HG02885 (cell line): ENCODE measurements around the gene FEZ2.

ENCODE experiments used
- ATAC-seq: cut with Tn5 transposase; IDR thresholded peaks from one replicate; pipeline ENCODE4 v1.9.1; 2021; ENCODE audit warnings: mild to moderate bottlenecking; ENCODE audit not compliant: unreplicated experiment, poor library complexity

Gene FEZ2

GRCh38 chr2:36536776-36537175, 61.2 kb downstream of the FEZ2 start:
- no peak for ATAC-seq

DNA sequence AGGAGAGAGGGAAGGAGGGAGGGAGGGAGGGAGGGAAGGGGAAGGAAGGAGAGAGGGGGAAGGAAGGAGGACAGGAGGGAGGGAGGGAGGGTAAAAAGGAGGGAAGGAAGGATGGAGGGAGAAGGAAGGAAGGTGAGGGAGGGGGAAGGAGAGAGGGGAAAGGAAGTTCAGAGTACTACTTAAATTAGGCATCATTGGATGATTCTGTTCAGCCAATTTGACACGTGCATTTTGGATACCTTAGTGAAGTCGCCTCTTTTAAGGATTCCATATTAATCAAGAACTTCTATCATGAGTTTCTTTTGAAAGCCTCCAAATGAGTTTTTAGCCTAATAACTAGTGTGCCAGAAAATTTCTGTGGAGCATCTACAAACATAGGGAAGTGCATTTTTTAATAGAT, 62.9 kb downstream of the FEZ2 start:
- no peak for ATAC-seq

DNA sequence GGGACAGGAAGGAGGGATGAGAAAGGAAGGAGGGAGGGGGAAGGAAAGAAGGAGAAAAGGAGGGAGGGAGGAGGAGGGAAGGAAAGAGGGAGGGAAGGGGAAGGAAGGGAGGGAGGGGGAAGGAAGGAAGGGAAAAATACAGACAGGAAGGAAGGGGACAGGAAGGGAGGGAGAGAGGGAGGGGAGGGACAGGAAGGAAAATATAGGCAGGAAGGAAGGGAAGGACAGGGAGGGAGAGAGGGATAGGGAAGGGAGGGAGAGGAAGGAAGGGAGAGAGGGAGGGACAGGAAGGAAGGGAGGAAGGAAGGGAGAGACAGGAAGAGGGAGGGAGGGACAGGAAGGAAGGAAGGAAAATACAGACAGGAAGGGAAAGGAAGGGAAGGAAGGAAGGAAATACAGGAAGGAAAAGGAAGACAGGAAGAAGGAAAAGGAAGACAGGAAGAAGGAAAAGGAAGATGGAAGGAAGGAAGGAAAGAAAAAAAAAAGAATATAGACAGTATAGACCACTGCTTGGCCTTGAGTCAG, 63.6 kb downstream of the FEZ2 start:
- no peak for ATAC-seq

DNA sequence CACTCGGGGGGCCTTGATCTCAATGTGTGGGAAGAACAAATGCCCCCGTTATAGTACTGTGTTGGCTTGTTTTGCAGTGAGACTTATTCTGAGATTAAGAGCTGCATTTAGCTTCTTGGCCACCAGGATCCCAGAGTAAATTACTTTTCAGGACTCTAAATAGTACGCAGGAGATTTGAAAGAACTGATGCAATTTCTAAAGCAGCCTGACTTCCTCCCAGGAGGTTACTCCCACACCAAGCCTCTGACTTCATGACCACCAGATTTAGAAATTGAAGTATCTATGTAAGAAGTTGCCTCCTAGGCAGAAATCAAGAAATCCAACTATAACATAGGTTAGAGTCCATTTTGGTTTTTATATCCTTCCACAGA, 67.0 kb downstream of the FEZ2 start:
- ATAC-seq, result peak; percentile 40

DNA sequence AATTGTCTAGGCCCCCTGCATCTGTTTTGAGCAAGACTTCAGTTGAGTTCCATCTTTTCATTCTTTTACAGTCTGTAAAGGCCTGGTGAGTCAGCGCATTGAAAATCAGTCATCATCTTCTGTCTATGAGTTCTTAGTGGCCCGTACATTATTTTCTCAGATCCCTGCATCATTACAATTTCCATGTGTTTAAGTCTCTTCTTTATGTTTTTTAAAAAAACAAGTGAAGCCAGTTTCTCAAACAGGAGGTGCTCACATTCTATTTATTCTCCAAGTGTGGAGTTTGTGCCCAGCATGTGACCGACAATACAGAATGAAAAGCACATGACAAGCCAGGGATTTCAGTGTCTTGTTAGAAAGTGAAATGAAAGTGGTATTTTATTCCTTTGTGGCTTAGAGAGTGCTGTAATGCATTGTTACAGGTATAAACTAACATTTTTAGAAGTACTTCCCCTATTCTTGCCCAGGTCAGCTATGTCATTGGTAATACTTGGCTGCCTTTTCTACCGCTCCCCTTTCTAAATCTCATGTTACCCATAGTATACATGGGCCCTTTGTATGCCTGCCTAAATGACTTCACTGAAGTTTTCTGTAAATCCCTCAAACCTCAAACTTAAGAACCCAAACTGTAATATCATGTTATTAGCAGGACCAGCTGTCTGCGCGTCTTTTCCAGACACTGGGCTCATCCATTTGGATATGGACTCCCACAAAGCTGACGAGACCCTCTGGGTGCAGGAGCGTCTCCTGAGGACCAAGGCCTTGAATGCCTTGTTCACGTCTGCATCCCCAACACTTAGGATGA, 67.6 kb downstream of the FEZ2 start:
- ATAC-seq, result peak; percentile 85

DNA sequence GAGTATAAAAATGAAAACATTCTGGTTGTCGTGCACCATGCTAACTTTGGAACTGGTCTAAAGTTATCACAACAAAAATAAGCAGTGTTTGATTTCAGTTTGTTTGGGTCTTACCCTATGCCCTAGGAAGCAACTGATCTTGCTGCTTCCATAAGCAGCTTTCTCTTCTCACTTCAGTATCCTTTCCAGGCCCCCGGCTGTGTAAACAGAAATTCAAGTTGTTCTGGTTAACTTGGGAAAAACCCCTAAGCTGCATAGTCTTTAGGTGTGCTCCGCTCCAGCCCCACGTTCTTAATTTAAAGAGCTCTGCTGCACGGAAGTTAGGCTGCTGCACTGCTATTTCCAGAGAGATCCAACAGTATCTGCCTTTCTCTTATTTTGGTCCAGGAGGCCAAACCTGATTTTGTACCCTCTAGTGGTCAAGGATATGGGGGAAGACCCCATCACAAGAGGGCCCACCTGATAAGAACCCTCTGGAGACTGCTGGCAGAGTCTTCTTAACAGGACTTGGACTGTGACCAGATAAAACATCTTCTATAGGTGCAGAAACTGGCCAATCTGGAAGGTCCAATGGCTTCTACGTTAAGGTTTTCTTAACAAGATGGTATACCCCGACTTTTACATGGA, 69.1 kb downstream of the FEZ2 start:
- ATAC-seq, result no peak

- ATAC-seq, result peak; percentile 72
Measured at GRCh38 chr2:36528274-36528673, 69.7 kb downstream of the FEZ2 start.

DNA sequence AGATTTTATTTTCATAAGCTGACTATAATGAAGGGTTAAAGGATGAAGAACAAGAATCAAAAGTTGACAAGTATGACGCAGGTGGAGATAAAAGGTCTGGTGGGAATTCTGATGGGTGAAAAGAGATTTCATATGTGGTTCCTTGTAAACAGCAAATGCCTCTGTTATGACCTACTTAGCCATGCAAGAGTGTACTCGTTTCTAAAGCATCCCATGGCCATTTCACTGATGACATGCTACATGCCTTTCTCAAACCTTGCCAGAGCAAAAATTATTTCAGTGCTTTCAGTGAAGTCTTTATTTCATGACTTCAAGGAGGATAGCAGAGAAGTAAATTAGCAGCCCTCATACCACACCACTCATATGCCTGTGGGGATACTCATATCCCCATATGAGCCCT, 71.7 kb downstream of the FEZ2 start:
- no peak for ATAC-seq

GRCh38 chr2:36525245-36525644, 72.7 kb downstream of the FEZ2 start:
- ATAC-seq, result no peak

GRCh38 chr2:36523153-36523552, 74.8 kb downstream of the FEZ2 start:
- no peak for ATAC-seq

- no peak for ATAC-seq
Measured at GRCh38 chr2:36520431-36520830, 77.5 kb downstream of the FEZ2 start.

GRCh38 chr2:36516136-36516870, 81.7 kb downstream of the FEZ2 start:
- no peak for ATAC-seq

DNA sequence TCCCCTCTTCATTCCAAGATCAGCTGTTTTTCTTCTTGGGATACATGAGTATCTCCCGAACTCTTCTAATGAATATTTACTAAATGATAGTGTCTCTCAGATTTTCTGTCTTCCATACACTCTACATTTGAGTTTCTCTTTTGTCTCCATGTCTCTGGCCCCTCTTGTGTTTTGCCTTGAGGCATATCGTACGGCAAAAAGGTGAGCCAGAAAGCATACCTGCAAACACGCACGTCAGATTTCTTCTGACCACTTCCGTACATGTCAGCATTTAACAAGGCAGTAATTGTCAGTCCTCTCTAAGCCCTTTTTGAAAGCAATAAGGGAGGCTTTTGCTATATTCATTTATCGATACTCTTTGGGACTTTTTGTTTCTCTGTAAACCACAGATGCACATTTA, 82.4 kb downstream of the FEZ2 start:
- ATAC-seq, result no peak

DNA sequence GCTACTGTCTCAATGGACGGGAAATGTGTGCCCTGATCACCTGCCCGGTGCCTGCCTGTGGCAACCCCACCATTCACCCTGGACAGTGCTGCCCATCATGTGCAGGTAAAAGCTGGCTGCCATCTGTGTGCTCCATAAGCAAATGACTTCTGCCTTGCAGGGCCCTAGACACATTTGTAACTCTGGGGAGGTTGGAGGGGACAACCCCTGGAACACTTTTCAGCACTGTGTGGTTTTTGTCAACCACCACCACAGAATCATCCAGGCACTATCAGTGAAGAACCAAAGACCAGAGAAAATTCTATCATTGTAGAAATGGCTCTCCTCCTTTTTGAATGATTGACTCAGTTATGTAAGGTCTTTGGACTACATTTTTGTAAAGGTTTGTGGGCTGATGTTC, 84.3 kb downstream of the FEZ2 start:
- peak; percentile 44 for ATAC-seq

DNA sequence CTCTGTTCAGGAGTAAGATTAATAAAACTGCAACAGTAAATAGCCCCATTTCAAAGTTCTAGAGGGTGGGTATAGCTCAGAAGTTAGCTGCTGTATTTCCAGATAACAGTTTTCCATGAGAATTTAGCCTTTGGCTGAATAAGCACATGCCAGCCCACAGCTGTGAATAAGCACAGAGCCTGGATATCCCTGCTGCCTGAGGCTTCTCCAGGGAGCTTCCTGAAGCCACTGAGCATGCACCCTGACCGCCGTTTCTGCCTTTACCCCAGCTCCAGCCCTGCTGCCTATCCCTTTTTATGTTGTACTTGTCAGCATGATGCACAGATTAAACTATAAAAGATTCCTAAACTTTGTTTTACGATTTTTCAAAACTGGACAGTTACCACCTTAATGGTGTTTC, 85.3 kb downstream of the FEZ2 start:
- no peak for ATAC-seq

DNA sequence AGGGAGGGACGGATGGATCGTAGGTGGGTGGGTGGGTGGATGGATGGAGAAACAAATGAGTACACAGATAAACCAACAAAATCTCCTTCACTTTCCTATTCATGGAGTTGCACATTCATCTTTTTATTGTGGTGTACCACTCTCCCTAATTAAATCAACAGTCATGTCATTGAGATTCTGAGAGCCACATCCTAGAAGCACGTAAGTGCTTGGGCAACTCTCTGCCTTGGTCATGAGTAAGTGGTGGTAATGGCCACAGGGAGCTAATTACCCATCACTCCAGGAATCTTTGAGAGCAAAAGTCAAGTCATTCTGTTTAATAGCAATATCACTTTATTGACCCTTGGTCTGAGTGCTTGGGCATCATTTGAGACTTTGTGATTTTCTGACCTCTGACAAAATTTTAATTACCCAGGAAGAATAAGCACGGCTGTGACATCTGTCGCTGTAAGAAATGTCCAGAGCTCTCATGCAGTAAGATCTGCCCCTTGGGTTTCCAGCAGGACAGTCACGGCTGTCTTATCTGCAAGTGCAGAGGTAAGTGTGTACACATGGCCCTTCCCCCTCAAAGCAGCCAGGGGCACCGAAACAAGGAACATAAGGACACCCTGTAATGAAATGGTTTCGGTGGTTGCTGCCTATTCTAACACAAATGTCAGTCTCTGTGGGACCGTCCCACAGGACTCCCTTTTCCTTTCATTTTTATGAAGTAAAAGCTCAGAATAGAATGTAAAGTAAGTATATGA, 85.9 kb downstream of the FEZ2 start:
- peak; percentile 78 for ATAC-seq

DNA sequence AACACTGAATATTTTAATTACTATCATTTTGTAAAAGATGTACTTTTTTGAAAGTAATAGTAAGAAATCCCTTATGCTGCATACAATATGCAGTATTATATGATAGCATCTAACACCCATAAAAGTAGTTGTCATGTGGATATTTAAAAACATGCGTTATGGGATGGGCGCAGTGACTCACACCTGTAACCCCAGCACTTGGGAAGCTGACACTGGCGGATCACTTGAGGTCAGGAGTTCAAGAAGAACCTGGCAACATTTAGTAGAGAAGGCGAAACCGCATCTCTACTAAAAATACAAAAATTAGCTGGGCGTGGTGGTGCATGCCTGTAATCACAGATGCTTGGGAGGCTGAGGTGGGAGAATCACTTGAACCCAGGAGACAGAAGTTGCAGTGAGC, 88.9 kb downstream of the FEZ2 start:
- no peak for ATAC-seq

- peak; percentile 92 for ATAC-seq
Measured at GRCh38 chr2:36507408-36507812, 90.6 kb downstream of the FEZ2 start.
